AG04449 (cell line): ENCODE results near the gene EHMT1.

ENCODE experiments used
- CTCF ChIA-PET: fragments of 350-600 bp; formaldehyde crosslinking; extraction: SDS; loops from one replicate; lab custom pipeline; 2021; ENCODE audit warnings: antibody characterized with exemption; lab: Yijun Ruan, JAX
- POLR2A ChIA-PET: fragments of 400-600, 350-600 bp; formaldehyde crosslinking; extraction: SDS; loops from one replicate; lab custom pipeline; 2020; ENCODE audit warnings: antibody characterized with exemption, inconsistent platforms; lab: Yijun Ruan, JAX
- DNase-seq: peaks from one replicate; pipeline ENCODE4 v3.0.0-alpha.2; 2010; ENCODE audit warnings: low read depth, low spot score
- H3K4me3 ChIP-seq: 2 replicates; pipeline ENCODE4 v1.5.1; 2011; ENCODE audit warnings: low read depth, mild to moderate bottlenecking, control low read depth, low read length
- CTCF ChIP-seq: IDR thresholded peaks from one replicate; pipeline ENCODE4 v1.5.1; 2011; ENCODE audit warnings: mild to moderate bottlenecking, moderate library complexity, low read length, control low read depth, inconsistent platforms; ENCODE audit not compliant: insufficient read depth; ENCODE audit errors: missing control alignments

Gene EHMT1

GRCh38 chr9:137833721-137834613 lies 215.2 kb downstream of the EHMT1 start:
- no peak overlapping the region for H3K4me3 ChIP-seq
- POLR2A ChIA-PET: no interaction called here
- TF ChIP-seq CTCF: no peak
- CTCF ChIA-PET: no interaction called here
- DNase-seq: no peak

DNA sequence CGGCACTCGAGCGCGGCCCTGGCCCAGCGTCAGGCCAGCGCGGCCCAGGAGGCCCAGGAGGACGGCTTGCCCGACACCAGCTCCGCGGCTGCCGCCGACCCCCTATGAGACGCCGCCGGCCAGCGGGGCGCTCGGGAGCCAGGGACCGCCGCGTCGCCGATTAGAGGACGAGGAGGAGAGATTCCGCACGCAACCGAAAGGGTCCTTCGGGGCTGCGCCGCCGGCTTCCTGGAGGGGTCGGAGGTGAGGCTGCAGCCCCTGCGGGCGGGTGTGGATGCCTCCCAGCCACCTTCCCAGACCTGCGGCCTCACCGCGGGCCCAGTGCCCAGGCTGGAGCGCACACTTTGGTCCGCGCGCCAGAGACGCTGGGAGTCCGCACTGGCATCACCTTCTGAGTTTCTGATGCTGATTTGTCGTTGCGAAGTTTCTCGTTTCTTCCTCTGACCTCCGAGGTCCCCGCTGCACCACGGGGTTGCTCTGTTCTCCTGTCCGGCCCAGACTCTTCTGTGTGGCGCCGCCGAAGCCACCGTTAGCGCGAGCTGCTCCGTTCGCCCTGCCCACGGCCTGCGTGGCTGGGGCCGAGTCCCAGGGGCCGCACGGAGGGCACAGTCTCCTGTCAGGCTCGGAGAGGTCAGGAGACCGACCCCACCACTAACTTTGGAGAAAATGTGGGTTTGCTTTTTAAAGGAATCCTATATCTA lies 216.2 kb downstream of the EHMT1 start:
- POLR2A ChIA-PET: no interaction called here
- CTCF ChIA-PET: no interaction called here
- DNase-seq: no peak
- H3K4me3 ChIP-seq: no peak overlapping the region
- no peak for TF ChIP-seq CTCF

- TF ChIP-seq CTCF: no peak
- no peak overlapping the region for H3K4me3 ChIP-seq
- ChIA-PET CTCF (no interaction called here), POLR2A (no interaction called here)
- no peak for DNase-seq
Measured at GRCh38 chr9:137836151-137836830, 217.5 kb downstream of the EHMT1 start.

GRCh38 chr9:137836831-137837241 lies 218.0 kb downstream of the EHMT1 start:
- no peak for TF ChIP-seq CTCF
- ChIA-PET POLR2A (no interaction called here), CTCF (no interaction called here)
- DNase-seq: no peak
- H3K4me3 ChIP-seq: no peak overlapping the region

DNA sequence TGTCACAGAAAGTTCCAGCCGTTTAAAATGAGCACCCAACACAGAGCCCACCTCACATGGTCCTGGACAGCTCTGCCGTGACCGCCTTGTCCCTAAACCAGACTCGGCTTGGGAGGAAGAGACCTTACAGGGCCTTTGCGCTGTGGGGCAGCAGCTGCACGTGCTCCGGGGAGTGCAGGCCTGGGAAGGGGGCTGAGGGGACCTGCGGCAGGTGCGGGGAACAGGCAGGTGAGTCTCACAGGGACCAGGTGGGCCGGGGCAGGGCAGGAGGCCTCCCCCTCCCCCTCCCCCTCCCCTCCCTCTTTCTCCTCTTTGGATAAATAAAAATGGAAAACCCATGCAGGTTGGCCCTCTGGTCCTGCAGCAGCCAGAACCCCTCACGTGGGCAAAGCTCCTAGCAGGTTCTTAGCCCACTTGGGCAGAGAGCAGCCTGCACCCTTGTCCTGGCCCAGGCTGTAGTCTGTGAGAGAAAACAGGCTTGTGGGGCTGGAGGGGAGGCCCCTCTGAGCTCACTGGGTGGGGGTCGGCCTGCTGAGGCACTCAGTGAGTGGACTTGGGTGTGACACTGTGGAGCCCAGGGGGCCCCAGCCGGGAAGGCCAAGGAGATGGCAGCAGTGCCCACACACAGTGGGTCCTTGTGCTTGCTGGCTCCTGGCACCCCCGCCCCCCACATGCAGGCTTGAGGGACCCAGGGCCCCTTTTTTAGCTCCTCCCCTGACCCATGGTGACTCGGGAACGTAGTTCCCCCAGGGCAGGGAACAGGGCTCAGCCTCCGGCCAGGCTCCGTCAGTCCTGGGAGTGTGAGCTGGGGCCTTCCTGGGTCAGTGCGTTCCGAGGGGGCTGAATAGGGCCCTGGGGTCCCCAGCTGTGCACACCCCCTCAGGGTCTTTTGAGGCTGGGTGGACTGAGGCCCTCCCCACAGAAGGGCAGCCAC lies 218.8 kb downstream of the EHMT1 start:
- DNase-seq: no peak
- no peak overlapping the region for H3K4me3 ChIP-seq
- ChIA-PET POLR2A (no interaction called here), CTCF (no interaction called here)
- TF ChIP-seq CTCF: no peak
